OCI-LY7 (cell line): ENCODE results near the gene GFER. TPM values are rescaled to one million over a fixed set of nuclear protein-coding genes. Genes with fewer than 3 reads are reported as not detected.

Experiments used
- BruUV-seq: library from RNA; stranded (reverse); fragments of 400-500 nt; replicated peaks from 2 replicates; lab custom pipeline; 2021; lab: Mats Ljungman, UMichigan
- CTCF ChIA-PET: fragments of 300-600 bp; sonication (Branson Sonifier 250); formaldehyde crosslinking; loops from one replicate; lab custom pipeline; 2022; ENCODE audit warnings: antibody characterized with exemption; ENCODE audit not compliant: unreplicated experiment; lab: Charles Lee
- POLR2A ChIA-PET: fragments of 300-600 bp; sonication (Branson Sonifier 250); formaldehyde crosslinking; loops from one replicate; lab custom pipeline; 2022; ENCODE audit warnings: antibody characterized with exemption; lab: Charles Lee
- DNase-seq: peaks from one replicate; pipeline ENCODE4 v3.0.0-alpha.2; 2015; ENCODE audit warnings: low spot score
- H2AFZ ChIP-seq: fragments of 200-600 bp; sonication (generic), shearing (Covaris generic); 2 replicates; pipeline ENCODE4 v1.6.1; 2014; ENCODE audit warnings: mild to moderate bottlenecking, antibody characterized with exemption, low read length, moderate library complexity
- H3K27ac ChIP-seq: fragments of 200-600 bp; sonication (generic); 2 replicates; pipeline ENCODE4 v1.5.1; 2014; ENCODE audit warnings: mixed run types, low read depth, mild to moderate bottlenecking, moderate library complexity, low read length, inconsistent platforms; ENCODE audit not compliant: poor library complexity, severe bottlenecking
- H3K36me3 ChIP-seq: fragments of 200-600 bp; sonication (generic); 2 replicates; pipeline ENCODE4 v1.6.1; 2014; ENCODE audit warnings: mild to moderate bottlenecking, antibody characterized with exemption, low read length, moderate library complexity, mixed read lengths; ENCODE audit not compliant: insufficient read depth
- H3K4me1 ChIP-seq: fragments of 200-600 bp; sonication (generic); 2 replicates; pipeline ENCODE4 v1.5.1; 2014; ENCODE audit warnings: mild to moderate bottlenecking, low read length; ENCODE audit not compliant: insufficient read depth, poor library complexity, severe bottlenecking
- H3K4me2 ChIP-seq: fragments of 200-600 bp; sonication (generic); 2 replicates; pipeline ENCODE4 v1.6.1; 2014; ENCODE audit warnings: mild to moderate bottlenecking, low read length
- H3K4me3 ChIP-seq: fragments of 200-600 bp; sonication (generic); 2 replicates; pipeline ENCODE4 v1.5.1; 2014; ENCODE audit warnings: mild to moderate bottlenecking, low read depth, low read length; ENCODE audit not compliant: poor library complexity, severe bottlenecking
- H3K79me2 ChIP-seq: fragments of 200-600 bp; sonication (generic); 2 replicates; pipeline ENCODE4 v1.6.1; 2016; ENCODE audit warnings: low read depth, mild to moderate bottlenecking, low read length, moderate library complexity, mixed read lengths; ENCODE audit not compliant: insufficient read depth
- H3K9me2 ChIP-seq: fragments of 200-600 bp; sonication (generic); 2 replicates; pipeline ENCODE4 v1.6.1; 2016; ENCODE audit warnings: mild to moderate bottlenecking, low read length, mixed read lengths; ENCODE audit not compliant: insufficient read depth
- H3K9me3 ChIP-seq: fragments of 200-600 bp; sonication (generic); 2 replicates; pipeline ENCODE4 v1.6.1; 2014; ENCODE audit warnings: mild to moderate bottlenecking, mixed run types, low read length, mixed read lengths
- H4K20me1 ChIP-seq: fragments of 200-600 bp; sonication (generic); 2 replicates; pipeline ENCODE4 v1.6.1; 2014; ENCODE audit warnings: mild to moderate bottlenecking, antibody characterized with exemption, low read length, moderate library complexity, mixed read lengths; ENCODE audit not compliant: insufficient read depth
- CTCF ChIP-seq: fragments of 200-600 bp; sonication (generic); conservative IDR thresholded peaks from 2 replicates; pipeline ENCODE4 v1.5.1; 2014; ENCODE audit warnings: mild to moderate bottlenecking, antibody characterized with exemption, low read length, moderate library complexity, mixed read lengths
- EZH2phosphoT487 ChIP-seq: fragments of 200-600 bp; sonication (generic); IDR thresholded peaks from 2 replicates; pipeline ENCODE4 v1.6.1; 2018; ENCODE audit warnings: low read depth, borderline replicate concordance, mild to moderate bottlenecking, mixed run types, antibody characterized with exemption, low read length, moderate library complexity, mixed read lengths
- intact Hi-C: fragments of 100-400 bp; cut with micrococcal nuclease; formaldehyde crosslinking; loops from one replicate; pipeline ENCODE4 v1.10.0; 2022; ENCODE audit not compliant: unreplicated experiment
- total RNA-seq, 2 experiments: library from RNA; depleted of rRNA in 1 of 2; stranded (reverse); fragments of >200 nt in 1 of 2; shearing (Covaris generic) in 1 of 2; gene quantifications; 2 replicates each; pipeline ENCODE4 v1.2.3, GENCODE V29; 2014 to 2022

GFER gene
- total RNA-seq, 2 experiments from 2014 or later = 32.3 to 40.2 TPM

- POLR2A ChIA-PET = no interaction called here
- intact Hi-C loops = loop anchor here (1.0 to 2.0 kb wide), 2 partner anchors 23 to 117 kb away; partner anchors contain the start of genes NTHL1 and TSC2
- BruUV-seq = no TSS peak
- Histone ChIP-seq H2AFZ (peak overlapping the region; percentile 81), H3K9me2 (no peaks in the 10 kb centered on the region), H3K27ac (no peak overlapping the region), H3K9me3 (no peaks in the 10 kb centered on the region), H4K20me1 (no peaks in the 10 kb centered on the region), H3K4me2 (peak overlapping the region; percentile 67), H3K4me1 (peaks cover 13% of the 10 kb centered on the region), H3K4me3 (peak overlapping the region; percentile 29), H3K79me2 (no peaks in the 10 kb centered on the region), H3K36me3 (no peaks in the 10 kb centered on the region)
- TF ChIP-seq CTCF = peak; percentile 91
- no peak for TF ChIP-seq EZH2phosphoT487
- DNase-seq = peak; percentile 89
- CTCF ChIA-PET = interaction anchor here (0.6 to 0.7 kb wide), 2 partner anchors 56 to 117 kb away, joined by 3 to 8 read pairs; no protein-coding TSS in a partner anchor
Observed at GRCh38 chr16:2023092-2024031, 39.4 kb downstream of the GFER start.

GRCh38 chr16:2024032-2024420, 40.0 kb downstream of the GFER start:
- H3K79me2 ChIP-seq = no peaks in the 10 kb centered on the region
- no peak overlapping the region for H2AFZ ChIP-seq
- H4K20me1 ChIP-seq = no peaks in the 10 kb centered on the region
- no peaks in the 10 kb centered on the region for H3K9me2 ChIP-seq
- peaks cover 13% of the 10 kb centered on the region for H3K4me1 ChIP-seq
- BruUV-seq = no TSS peak
- no peak overlapping the region for H3K27ac ChIP-seq
- H3K9me3 ChIP-seq = no peaks in the 10 kb centered on the region
- CTCF ChIA-PET = no interaction called here
- H3K4me3 ChIP-seq = no peak overlapping the region
- no peak for TF ChIP-seq EZH2phosphoT487
- TF ChIP-seq CTCF = no peak
- intact Hi-C loops = no loop called here
- DNase-seq = no peak
- no peak overlapping the region for H3K4me2 ChIP-seq
- no peaks in the 10 kb centered on the region for H3K36me3 ChIP-seq
- POLR2A ChIA-PET = no interaction called here

- intact Hi-C loops = no loop called here
- H3K4me2 ChIP-seq = no peak overlapping the region
- peaks cover 13% of the 10 kb centered on the region for H3K4me1 ChIP-seq
- no peak overlapping the region for H3K4me3 ChIP-seq
- no peaks in the 10 kb centered on the region for H3K36me3 ChIP-seq
- no peaks in the 10 kb centered on the region for H3K9me2 ChIP-seq
- CTCF ChIA-PET = no interaction called here
- POLR2A ChIA-PET = no interaction called here
- no peak for TF ChIP-seq CTCF
- TF ChIP-seq EZH2phosphoT487 = no peak
- no peak overlapping the region for H3K27ac ChIP-seq
- no peak for DNase-seq
- H4K20me1 ChIP-seq = no peaks in the 10 kb centered on the region
- no peaks in the 10 kb centered on the region for H3K9me3 ChIP-seq
- BruUV-seq = no TSS peak
- H2AFZ ChIP-seq = no peak overlapping the region
- H3K79me2 ChIP-seq = no peaks in the 10 kb centered on the region
Observed at GRCh38 chr16:2025251-2025650, 41.3 kb downstream of the GFER start.
